Karpas-422 (cell line): ENCODE measurements around the gene FNBP1. TPM values are rescaled to one million over a fixed set of nuclear protein-coding genes. Genes with fewer than 3 reads are reported as not detected.

Experiments used
- DNase-seq: peaks from one replicate; pipeline ENCODE4 v3.0.0-alpha.2; 2015
- H2AFZ ChIP-seq: fragments of 200-600 bp; sonication (generic); 2 replicates; pipeline ENCODE4 v1.6.1; 2014; ENCODE audit warnings: antibody characterized with exemption, low read length, mixed read lengths
- H3K27ac ChIP-seq: fragments of 200-600 bp; sonication (generic); 2 replicates; pipeline ENCODE4 v1.5.1; 2014; ENCODE audit warnings: mild to moderate bottlenecking, low read length, moderate library complexity
- H3K27me3 ChIP-seq: fragments of 200-600 bp; sonication (generic); 2 replicates; pipeline ENCODE4 v1.6.1; 2014; ENCODE audit warnings: low read length, mixed read lengths
- H3K36me3 ChIP-seq: fragments of 200-600 bp; sonication (generic); 2 replicates; pipeline ENCODE4 v1.6.1; 2014; ENCODE audit warnings: low read length, mixed read lengths; ENCODE audit not compliant: insufficient read depth
- H3K4me1 ChIP-seq: fragments of 200-600 bp; sonication (generic); 2 replicates; pipeline ENCODE4 v1.6.1; 2014; ENCODE audit warnings: mild to moderate bottlenecking, low read length, mixed read lengths
- H3K4me2 ChIP-seq: fragments of 200-600 bp; sonication (generic); 2 replicates; pipeline ENCODE4 v1.6.1; 2014; ENCODE audit warnings: low read length, low read depth, mild to moderate bottlenecking; ENCODE audit not compliant: poor library complexity, severe bottlenecking
- H3K4me3 ChIP-seq: fragments of 200-600 bp; sonication (generic); 2 replicates; pipeline ENCODE4 v1.5.1; 2014; ENCODE audit warnings: mild to moderate bottlenecking, antibody characterized with exemption, low read length, mixed read lengths
- H3K79me2 ChIP-seq: fragments of 200-600 bp; sonication (generic); 2 replicates; pipeline ENCODE4 v1.6.1; 2014; ENCODE audit warnings: mild to moderate bottlenecking, low read length, mixed read lengths
- H3K9ac ChIP-seq: fragments of 200-600 bp; sonication (generic); 2 replicates; pipeline ENCODE4 v1.6.0; 2014; ENCODE audit warnings: low read length
- H3K9me2 ChIP-seq: fragments of 200-600 bp; sonication (generic), shearing (Covaris generic); replicated peaks from 2 replicates; pipeline ENCODE4 v1.6.0; 2014; ENCODE audit warnings: mild to moderate bottlenecking, low read length, moderate library complexity; ENCODE audit not compliant: insufficient read depth
- H3K9me3 ChIP-seq: fragments of 300-700, 200-600 bp; sonication (generic); 2 replicates; pipeline ENCODE4 v1.6.1; 2014; ENCODE audit warnings: low read length, mixed read lengths
- H4K20me1 ChIP-seq: fragments of 200-600 bp; sonication (generic); 2 replicates; pipeline ENCODE4 v1.6.1; 2014; ENCODE audit warnings: mild to moderate bottlenecking, antibody characterized with exemption, low read length, low read depth; ENCODE audit not compliant: insufficient read depth
- total RNA-seq: library from RNA; depleted of rRNA; stranded (reverse); fragments of >200 nt; shearing (Covaris generic); gene quantifications from 2 replicates; pipeline ENCODE4 v1.2.3, GENCODE V29; 2014; ENCODE audit warnings: low replicate concordance

FNBP1 gene
- total RNA-seq, 1 experiment from 2014 or later = 205 TPM

DNA sequence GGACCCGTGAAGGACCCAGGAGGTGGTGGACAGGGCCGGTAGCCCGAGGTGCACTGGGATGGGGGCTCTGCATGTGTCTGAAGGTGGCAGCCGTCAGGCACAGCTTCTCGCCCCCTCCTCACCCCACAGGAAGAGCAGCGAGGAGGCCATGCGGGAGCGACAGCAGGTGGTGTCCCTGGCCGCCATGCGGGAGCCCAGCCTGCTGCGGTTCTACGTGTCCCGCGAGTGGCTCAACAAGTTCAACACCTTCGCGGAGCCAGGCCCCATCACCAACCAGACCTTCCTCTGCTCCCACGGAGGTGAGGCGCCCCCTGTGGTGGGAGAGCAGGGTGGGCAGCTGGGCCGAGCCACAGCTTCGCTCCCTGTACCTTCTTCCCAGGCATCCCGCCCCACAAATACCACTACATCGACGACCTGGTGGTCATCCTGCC lies 167.8 kb downstream of the FNBP1 start:
- H3K27me3 ChIP-seq = no peaks in the 10 kb centered on the region
- no peaks in the 10 kb centered on the region for H3K4me1 ChIP-seq
- H3K9me3 ChIP-seq = no peaks in the 10 kb centered on the region
- no peaks in the 10 kb centered on the region for H3K79me2 ChIP-seq
- no peaks in the 10 kb centered on the region for H4K20me1 ChIP-seq
- H3K4me2 ChIP-seq = no peak overlapping the region
- H3K9ac ChIP-seq = no peak overlapping the region
- H2AFZ ChIP-seq = no peak overlapping the region
- no peak for DNase-seq
- no peaks in the 10 kb centered on the region for H3K9me2 ChIP-seq
- H3K36me3 ChIP-seq = no peaks in the 10 kb centered on the region
- no peak overlapping the region for H3K27ac ChIP-seq
- H3K4me3 ChIP-seq = no peak overlapping the region

DNA sequence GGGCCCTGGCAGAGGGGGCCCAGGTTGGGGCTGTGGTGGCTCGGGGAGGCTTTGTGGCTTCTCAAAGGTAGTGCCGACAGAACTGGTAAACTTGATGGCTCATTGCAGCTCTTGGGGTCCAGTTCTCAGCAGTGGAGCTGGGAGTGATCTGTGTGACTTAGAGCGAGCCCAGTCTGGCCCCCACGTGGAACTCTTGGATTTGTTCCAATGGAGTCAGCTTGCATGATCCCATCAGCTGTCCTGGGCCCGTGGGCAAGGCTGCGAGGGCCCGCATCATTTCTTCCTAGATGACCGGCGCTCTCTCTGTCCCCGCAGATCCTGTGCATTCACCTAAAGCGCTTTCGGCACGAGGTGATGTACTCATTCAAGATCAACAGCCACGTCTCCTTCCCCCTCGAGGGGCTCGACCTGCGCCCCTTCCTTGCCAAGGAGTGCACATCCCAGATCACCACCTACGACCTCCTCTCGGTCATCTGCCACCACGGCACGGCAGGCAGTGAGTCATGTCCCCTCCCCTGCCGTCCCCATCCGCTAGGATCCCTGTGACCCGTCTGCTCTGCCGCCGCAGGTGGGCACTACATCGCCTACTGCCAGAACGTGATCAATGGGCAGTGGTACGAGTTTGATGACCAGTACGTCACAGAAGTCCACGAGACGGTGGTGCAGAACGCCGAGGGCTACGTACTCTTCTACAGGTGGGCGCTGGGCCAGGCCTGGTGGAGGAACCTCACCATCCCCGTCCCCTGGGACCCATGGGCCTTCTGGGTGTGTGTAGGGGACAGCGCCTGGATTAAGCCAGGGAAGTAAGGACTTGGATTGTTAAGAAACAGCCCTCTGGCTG lies 168.5 kb downstream of the FNBP1 start:
- no peaks in the 10 kb centered on the region for H3K4me1 ChIP-seq

DNA sequence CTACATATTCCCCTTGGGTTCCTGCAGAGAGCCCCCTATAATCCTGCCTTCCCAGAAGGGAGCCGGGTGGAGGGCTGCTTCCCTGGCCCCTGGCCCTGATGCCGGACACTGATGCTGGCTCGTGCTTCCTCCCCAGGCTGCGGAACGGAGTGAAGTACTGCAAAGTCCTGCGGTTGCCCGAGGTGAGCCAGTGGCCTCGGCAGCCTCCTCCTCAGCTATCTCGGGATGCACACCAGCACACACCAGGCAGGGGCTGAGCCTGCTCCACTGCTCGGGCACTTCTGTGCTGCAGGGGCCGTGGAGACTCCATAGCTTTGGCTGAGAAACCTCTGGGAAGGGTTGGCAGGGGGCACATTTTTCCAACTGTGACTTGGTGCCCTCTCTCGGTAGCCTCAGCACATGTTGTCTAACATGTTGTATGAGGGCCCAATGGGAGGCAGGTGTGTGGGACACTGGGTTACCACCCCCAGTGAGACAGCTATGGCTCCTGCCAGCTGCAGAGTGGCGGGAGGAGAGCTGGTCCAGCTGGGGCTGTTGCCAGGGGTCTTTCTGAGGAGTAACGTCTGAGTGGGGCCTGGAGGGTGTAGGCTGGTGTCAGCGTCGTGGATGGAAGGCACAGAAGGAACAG lies 169.3 kb downstream of the FNBP1 start:
- H3K9me2 ChIP-seq = no peaks in the 10 kb centered on the region
- no peak overlapping the region for H3K27ac ChIP-seq
- no peak overlapping the region for H3K9ac ChIP-seq
- DNase-seq = no peak
- no peaks in the 10 kb centered on the region for H3K79me2 ChIP-seq
- H3K4me1 ChIP-seq = no peaks in the 10 kb centered on the region
- no peaks in the 10 kb centered on the region for H3K9me3 ChIP-seq
- no peaks in the 10 kb centered on the region for H4K20me1 ChIP-seq
- H3K27me3 ChIP-seq = no peaks in the 10 kb centered on the region
- H2AFZ ChIP-seq = no peak overlapping the region
- no peaks in the 10 kb centered on the region for H3K36me3 ChIP-seq
- no peak overlapping the region for H3K4me2 ChIP-seq
- H3K4me3 ChIP-seq = no peak overlapping the region

More for the DNA sequence above, 168.5 kb downstream of the FNBP1 start:
- no peak overlapping the region for H2AFZ ChIP-seq
- no peaks in the 10 kb centered on the region for H3K9me2 ChIP-seq
- H3K79me2 ChIP-seq = no peaks in the 10 kb centered on the region
- H3K27ac ChIP-seq = no peak overlapping the region
- no peaks in the 10 kb centered on the region for H3K36me3 ChIP-seq
- no peak overlapping the region for H3K9ac ChIP-seq
- H4K20me1 ChIP-seq = no peaks in the 10 kb centered on the region
- no peak overlapping the region for H3K4me3 ChIP-seq
- H3K4me2 ChIP-seq = no peak overlapping the region
- H3K27me3 ChIP-seq = no peaks in the 10 kb centered on the region
- no peak for DNase-seq
- H3K9me3 ChIP-seq = no peaks in the 10 kb centered on the region

DNA sequence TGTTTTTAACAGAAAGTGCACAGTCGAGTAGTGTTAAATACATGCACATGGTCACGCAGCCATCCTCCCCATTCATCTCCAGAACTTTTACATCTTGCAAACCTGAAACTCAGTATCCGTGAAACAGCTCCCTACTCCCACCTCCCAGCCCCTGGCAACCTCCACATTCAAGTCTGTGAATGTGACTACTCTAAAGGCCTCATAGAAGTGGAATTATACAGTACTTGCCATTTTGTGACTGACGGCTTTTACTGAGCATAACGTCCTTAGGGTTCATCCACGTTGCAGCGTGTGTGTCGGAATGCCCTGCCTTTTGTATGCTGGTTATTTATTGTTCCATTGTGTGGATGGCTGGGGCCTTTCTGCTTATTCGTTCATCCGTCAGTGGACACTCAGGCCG lies 171.9 kb downstream of the FNBP1 start:
- H3K4me2 ChIP-seq = no peak overlapping the region
- H3K79me2 ChIP-seq = no peaks in the 10 kb centered on the region
- H3K4me3 ChIP-seq = no peak overlapping the region
- no peak overlapping the region for H3K27ac ChIP-seq
- no peaks in the 10 kb centered on the region for H3K9me3 ChIP-seq
- no peaks in the 10 kb centered on the region for H4K20me1 ChIP-seq
- peaks cover under 1% of the 10 kb centered on the region for H3K4me1 ChIP-seq
- no peak for DNase-seq
- no peaks in the 10 kb centered on the region for H3K9me2 ChIP-seq
- H2AFZ ChIP-seq = no peak overlapping the region
- no peaks in the 10 kb centered on the region for H3K27me3 ChIP-seq
- H3K36me3 ChIP-seq = no peaks in the 10 kb centered on the region
- no peak overlapping the region for H3K9ac ChIP-seq

DNA sequence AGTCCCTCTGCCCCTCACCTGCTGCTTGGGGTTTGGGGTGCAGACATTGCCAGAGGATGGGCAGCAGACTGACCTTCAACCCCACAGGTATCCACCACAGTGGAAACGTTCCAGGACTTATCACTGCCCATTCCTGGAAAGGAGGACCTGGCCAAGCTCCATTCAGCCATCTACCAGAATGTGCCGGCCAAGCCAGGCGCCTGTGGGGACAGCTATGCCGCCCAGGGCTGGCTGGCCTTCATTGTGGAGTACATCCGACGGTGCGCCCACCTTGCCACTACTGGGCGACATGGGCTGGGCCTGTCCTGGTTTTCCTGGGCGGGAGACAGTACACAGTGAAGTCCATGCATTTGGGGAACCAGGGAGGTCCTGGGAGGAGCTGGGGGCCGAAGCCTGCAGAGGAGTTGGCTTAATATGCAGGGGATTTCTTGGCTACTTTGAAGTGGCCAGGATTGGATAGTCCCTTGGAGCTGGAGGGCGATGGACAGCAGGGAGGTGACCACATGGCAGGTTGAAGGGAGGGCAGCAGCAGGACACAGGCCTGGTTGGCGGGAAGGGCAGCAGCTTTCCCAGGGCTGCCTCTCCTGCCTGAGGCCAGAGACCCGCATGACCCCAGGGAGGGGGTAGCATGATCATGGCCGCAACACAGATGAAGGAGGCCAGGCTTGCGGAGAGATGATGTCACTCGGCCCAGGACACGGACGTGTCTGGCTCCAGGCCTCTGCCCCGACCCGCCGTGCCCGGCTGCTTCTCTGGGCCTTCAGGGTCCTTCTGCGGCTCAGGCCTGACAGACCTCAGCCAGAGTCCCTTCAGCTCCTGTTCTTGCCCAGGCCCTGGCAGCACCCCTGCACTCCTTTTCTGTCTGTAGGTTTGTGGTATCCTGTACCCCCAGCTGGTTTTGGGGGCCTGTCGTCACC lies 173.1 kb downstream of the FNBP1 start:
- peak; percentile 40 for DNase-seq
- Histone ChIP-seq H3K36me3 (no peaks in the 10 kb centered on the region), H3K4me3 (no peak overlapping the region), H4K20me1 (no peaks in the 10 kb centered on the region), H3K4me1 (peaks cover 13% of the 10 kb centered on the region), H3K27ac (no peak overlapping the region), H3K9ac (no peak overlapping the region), H2AFZ (no peak overlapping the region), H3K9me2 (no peaks in the 10 kb centered on the region), H3K27me3 (no peaks in the 10 kb centered on the region), H3K79me2 (no peaks in the 10 kb centered on the region), H3K9me3 (no peaks in the 10 kb centered on the region), H3K4me2 (no peak overlapping the region)

DNA sequence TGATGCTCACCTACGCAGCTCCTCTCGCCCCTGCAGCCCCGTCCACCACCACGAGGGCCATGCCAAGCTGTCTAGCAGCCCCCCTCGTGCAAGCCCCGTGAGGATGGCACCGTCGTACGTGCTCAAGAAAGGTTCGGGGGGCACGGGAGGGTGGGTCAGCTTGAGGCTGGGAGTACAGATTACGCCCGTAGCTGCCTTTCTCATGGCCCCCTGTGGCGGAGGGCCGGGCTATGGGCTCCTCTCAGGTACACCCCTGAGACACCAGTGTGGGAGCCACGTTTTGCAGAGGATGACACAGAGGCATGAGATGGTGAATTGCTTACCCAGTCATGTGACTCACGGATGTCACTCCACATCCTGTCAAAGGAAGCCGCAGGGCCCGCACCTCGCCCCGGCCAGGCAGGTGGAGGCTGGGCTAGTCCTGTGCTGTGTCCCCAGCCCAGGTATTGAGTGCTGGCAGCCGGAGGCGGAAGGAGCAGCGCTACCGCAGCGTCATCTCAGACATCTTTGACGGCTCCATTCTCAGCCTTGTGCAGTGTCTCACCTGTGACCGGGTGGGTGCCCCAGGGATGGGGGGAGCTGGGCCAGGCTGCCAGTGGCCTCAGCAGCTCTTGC lies 174.0 kb downstream of the FNBP1 start:
- H3K27me3 ChIP-seq = no peaks in the 10 kb centered on the region
- H3K4me1 ChIP-seq = peaks cover 15% of the 10 kb centered on the region
- no peak for DNase-seq
- H3K4me3 ChIP-seq = no peak overlapping the region
- H3K79me2 ChIP-seq = no peaks in the 10 kb centered on the region
- no peaks in the 10 kb centered on the region for H3K36me3 ChIP-seq
- H2AFZ ChIP-seq = no peak overlapping the region
- no peaks in the 10 kb centered on the region for H3K9me2 ChIP-seq
- H3K9me3 ChIP-seq = no peaks in the 10 kb centered on the region
- H4K20me1 ChIP-seq = no peaks in the 10 kb centered on the region
- no peak overlapping the region for H3K9ac ChIP-seq
- H3K4me2 ChIP-seq = no peak overlapping the region
- H3K27ac ChIP-seq = no peak overlapping the region

DNA sequence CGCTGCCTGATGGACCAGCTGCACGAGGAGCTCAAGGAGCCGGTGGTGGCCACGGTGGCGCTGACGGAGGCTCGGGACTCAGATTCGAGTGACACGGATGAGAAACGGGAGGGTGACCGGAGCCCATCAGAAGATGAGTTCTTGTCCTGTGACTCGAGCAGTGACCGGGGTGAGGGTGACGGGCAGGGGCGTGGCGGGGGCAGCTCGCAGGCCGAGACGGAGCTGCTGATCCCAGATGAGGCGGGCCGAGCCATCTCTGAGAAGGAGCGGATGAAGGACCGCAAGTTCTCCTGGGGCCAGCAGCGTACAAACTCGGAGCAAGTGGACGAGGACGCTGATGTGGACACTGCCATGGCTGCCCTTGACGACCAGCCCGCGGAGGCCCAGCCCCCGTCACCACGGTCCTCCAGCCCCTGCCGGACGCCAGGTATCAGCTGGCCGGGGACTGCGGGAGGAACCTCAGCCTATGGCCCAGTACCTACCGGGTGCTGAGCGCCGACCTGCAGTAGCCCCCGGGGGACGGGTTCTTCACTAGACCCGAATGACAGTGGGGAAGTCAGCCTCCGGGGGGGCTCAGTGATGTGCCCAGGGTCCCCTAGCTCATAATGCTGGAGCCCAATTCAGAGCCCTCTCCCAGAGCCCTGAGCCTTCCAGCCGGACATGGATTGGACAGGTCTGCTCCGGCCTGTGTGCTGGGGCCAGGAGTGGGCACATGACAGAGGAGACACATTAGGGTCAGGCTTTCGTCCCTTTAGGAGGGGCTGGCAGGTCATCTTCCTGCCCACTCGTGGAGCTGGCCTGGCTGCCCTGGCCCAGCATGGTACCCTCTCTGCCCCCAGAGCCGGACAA lies 174.7 kb downstream of the FNBP1 start:
- Histone ChIP-seq H2AFZ (no peak overlapping the region), H3K27ac (no peak overlapping the region), H3K4me2 (no peak overlapping the region), H3K4me1 (peaks cover 15% of the 10 kb centered on the region), H3K79me2 (no peaks in the 10 kb centered on the region), H3K27me3 (no peaks in the 10 kb centered on the region), H3K4me3 (no peak overlapping the region), H3K9me3 (no peaks in the 10 kb centered on the region), H3K36me3 (no peaks in the 10 kb centered on the region), H3K9me2 (no peaks in the 10 kb centered on the region), H3K9ac (no peak overlapping the region), H4K20me1 (no peaks in the 10 kb centered on the region)
- no peak for DNase-seq
